DLD1 (cell line): ENCODE results near the gene STOM.

Experiments used
- in situ Hi-C: cut with HindIII; loops from 2 replicates; pipeline ENCODE4 v1.10.0; 2017; ENCODE audit warnings: low sequenced_read_pairs

The STOM gene

DNA sequence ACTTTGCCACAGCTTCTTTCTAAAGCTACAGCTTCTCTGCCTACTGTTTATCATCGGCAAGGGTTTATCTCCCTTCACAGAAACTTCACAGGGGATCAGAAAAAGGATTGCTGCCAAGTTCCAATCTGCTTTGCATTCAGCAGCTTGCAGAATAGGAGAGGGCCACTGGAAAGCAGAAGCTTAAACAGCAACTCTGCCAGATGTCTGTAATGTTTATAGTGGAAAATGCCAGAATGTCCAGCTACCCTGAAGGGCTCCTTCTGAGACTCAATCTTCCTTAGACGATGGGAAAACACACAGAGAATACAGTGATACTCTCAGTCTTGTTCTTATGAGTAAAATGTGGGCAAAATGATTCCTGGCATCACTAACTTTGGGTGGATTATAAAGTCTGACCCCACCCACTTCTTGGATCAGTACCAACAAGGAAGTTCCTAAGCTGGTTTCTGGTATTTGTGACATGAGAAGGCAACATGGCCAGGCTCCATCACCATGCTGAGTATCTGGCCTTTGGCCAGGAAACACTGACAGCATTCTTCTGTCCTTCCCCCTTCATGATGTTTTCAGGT lies 19.0 kb downstream of the STOM start:
- in situ Hi-C loops = no loop called here

- in situ Hi-C loops = no loop called here
Observed at GRCh38 chr9:121350036-121350435, 20.0 kb downstream of the STOM start.

DNA sequence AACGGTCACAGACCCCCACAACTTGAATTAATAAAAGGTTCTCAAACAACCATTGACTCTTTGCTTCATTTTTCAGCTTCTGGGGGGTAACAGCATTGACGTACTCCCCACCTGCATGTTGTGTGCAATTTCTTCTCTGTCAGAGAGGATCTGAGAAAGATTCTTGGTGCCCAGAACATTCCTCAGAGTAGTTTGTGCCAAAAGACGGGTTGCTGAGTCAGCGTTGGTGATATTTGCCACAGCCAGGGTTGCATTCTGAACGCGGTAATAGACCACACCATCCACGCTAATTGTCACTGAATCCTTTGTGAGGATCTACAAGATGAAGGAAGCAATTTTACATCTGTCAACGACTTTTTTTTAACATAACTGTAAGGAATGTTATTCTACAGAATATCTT lies 21.0 kb downstream of the STOM start:
- in situ Hi-C loops = no loop called here

GRCh38 chr9:121348221-121348620 lies 21.8 kb downstream of the STOM start:
- in situ Hi-C loops = no loop called here

GRCh38 chr9:121345070-121345469 lies 25.0 kb downstream of the STOM start:
- in situ Hi-C loops = no loop called here

DNA sequence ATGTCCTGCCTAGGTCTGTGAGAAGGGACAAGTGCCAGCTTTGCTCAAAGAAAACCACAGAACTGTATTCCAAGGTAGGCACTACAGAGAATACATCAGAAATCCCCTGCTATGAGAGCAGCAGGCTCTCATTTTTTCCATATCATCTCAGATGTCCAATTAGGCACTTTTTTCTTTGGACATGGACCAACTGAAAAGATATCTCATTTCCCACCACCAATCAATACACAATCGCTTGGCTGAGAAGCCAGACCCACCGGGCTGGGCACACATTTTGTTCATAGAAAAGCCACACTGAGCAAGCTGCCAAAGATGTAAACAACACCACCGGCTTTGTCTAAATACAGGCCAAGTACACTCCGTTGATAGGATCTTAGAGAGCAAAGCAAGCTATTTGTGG lies 25.9 kb downstream of the STOM start:
- in situ Hi-C loops = no loop called here

DNA sequence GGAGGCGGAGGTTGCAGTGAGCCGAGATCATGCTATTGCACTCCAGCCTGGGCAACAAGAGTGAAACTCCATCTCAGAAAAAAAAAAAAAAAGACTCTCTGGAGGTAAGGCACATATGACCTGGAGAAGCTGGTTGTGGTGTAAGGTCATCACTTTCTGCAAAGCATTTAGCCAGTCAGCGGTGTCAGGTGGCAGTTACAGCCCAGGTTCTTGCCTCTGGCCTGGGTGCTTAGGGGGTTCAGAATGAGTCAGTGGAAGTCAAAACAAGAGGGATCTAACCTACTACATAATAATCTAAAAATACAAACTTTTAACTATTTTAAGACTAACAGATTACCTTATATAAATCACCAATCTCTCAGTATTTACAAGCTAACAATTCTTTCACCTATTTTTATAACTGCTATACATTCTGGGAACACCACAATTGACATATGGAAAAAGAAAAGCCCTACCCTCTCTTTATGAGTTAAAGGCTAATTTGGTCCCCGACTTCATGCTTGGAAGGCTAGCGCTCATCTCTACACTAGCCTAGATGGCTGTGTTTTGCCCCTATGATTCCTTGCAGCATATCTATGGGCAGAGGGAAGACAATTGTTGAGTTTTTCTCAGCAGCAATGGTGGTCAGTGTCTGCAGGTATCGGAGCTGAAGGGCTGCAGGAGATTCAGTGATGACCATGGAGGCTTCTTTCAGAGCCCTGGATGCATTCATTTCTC lies 29.2 kb downstream of the STOM start:
- in situ Hi-C loops = no loop called here

GRCh38 chr9:121339437-121339836 lies 30.6 kb downstream of the STOM start:
- in situ Hi-C loops = no loop called here

DNA sequence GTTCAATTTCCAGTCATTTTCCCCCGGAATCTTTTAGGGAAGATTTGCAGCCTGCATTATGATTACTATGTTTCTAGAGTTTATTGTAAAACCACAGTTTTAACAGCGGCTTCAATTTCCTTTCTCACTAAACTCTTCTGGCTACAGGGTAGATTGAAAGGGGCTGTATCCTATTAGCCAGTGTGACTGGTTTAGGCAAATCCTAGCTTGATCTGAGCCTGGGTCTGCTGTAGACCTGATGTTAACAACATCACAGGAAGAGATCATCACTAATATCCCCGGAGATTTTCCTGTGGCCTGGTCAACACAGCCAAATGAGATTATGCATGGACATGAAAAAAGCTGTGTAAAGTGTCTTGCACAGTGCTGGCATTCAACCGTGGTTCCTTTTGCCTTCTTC lies 33.4 kb downstream of the STOM start:
- in situ Hi-C loops = no loop called here

- in situ Hi-C loops = no loop called here
Observed at GRCh38 chr9:121333950-121334773, 35.9 kb downstream of the STOM start.

DNA sequence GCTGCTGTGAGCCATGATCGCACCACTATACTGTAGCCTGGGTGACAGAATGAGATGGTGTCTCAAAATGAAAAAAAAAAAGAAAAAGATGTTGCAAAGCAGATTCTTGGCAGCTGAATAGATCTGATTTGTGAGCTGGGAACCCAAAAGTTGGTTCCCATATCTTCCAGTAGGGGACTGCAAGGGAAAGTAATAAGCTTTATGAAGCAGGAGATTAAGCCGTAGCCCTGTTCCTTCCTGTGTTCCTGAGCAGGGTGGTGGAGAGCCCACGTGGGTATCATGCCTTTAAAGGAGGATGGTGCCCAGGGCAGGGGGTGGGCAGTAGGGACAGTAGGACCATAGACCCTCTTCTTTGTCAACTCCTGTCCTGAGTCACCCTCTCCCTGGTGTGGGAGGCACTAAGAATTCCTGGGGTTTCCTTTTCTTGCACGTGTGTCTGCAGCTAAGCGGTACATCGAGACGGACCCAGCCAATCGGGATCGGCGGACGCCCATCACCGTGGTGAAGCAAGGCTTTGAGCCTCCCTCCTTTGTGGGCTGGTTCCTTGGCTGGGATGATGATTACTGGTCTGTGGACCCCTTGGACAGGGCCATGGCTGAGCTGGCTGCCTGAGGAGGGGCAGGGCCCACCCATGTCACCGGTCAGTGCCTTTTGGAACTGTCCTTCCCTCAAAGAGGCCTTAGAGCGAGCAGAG lies 37.9 kb downstream of the STOM start:
- in situ Hi-C loops = no loop called here

GRCh38 chr9:121331549-121331948 lies 38.5 kb downstream of the STOM start:
- in situ Hi-C loops = no loop called here

DNA sequence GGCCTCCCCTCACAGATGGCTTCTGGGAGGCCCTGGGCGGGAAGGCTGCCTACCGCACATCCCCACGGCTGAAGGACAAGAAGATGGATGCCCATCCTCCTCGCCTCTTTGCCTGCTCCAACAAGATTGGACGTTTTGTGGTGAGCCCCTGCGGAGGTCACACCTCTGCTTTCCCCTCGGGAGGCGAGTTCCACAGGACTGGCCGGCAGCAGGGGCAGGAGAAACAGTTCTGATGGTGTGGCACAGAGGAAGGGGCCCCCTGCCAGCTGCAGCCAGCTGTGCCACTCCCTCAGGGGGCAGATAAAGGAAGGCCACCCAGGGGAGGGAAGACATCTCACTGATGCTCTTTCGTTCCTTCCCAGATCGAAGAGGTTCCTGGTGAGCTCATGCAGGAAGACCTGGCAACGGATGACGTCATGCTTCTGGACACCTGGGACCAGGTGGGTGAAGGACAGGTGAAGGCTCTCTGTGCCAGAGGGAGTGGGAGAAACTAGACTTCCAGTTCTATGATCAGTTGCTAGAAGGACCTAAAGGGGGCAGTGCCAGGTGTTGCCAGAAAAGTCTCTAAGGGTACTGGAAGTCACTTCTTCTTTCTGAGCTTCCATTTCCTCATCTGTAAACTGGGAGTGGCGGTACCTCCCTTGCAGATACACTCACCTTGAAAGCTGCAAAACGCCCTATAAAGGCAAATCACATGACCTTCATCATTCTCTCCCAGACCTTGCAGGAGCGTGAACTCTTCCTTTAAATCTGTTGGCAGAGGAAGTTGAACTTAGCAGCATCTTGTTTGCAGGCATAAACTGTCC lies 41.0 kb downstream of the STOM start:
- in situ Hi-C loops = no loop called here

GRCh38 chr9:121328476-121328875 lies 41.6 kb downstream of the STOM start:
- in situ Hi-C loops = no loop called here

- in situ Hi-C loops = no loop called here
Observed at GRCh38 chr9:121326901-121327613, 43.0 kb downstream of the STOM start.

- in situ Hi-C loops = no loop called here
Observed at GRCh38 chr9:121326130-121326838, 43.8 kb downstream of the STOM start.

DNA sequence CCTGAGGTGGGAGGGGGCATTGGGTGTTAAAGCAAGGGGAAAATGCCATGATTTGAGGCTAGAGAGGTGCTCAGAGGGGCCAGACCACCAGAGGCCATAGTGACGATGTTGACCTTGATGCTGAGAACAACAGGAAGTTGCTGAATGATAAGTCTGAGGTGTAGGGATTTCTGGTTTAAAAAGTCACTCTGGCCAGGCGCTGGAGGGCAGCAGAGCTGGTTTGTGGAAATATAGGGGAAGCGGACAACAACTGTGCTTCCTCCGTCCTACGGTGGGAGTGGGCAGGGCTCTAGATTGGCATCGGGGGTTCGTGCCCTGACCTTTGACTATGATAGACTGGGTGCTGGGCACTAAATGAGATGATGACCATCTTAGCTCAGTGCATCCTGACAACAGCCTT lies 44.7 kb downstream of the STOM start:
- in situ Hi-C loops = no loop called here

DNA sequence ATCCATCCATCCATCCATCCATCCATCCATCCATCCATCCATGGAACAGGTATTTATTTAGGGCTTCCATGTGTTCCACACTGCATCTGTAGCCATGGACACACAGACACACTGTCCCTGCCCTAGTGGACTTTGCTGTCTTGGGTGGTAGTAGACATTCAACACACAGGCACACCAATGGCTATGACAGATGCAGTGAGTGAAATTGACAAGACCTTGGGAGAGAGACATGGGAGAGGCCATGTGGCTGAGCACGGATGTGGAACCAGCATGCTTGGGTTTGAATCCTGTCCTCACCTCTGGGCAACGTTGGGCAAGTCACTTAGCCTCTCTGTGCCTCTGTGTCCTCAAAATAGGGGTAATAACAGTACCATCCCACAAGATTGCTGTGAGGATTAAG lies 45.3 kb downstream of the STOM start:
- in situ Hi-C loops = no loop called here

DNA sequence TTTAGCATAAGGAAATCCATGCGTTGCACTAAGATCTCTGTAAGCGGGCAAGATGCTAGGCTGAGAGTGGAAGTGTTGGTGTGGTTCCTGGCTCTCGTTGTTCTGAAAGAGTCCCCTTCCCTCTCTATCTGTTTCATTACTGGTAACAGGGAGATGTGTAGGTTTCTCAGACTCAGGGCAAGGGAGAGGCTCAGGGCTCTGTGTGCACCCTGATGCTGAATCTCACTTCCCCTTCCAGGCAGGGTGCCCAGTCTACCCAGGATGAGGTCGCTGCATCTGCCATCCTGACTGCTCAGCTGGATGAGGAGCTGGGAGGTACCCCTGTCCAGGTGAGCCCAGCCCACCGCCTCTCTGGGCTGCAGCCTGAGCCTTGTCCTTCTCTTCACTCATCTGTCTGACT lies 45.7 kb downstream of the STOM start:
- in situ Hi-C loops = no loop called here
